SIG-M5 treated with dmso at 0.1 percent for 504 hours (cell line): ENCODE data around the gene ANKUB1.
"Not testable (repeated sequence)": the region's sequence is repeated elsewhere in the genome, so short reads cannot be mapped to it uniquely, and the experiment has no call there.

ENCODE experiments used
- DNase-seq: peaks from one replicate; lab custom pipeline; 2025; ENCODE audit not compliant: unreplicated experiment; lab: John Stamatoyannopoulos, UW

The ANKUB1 gene, protein sequence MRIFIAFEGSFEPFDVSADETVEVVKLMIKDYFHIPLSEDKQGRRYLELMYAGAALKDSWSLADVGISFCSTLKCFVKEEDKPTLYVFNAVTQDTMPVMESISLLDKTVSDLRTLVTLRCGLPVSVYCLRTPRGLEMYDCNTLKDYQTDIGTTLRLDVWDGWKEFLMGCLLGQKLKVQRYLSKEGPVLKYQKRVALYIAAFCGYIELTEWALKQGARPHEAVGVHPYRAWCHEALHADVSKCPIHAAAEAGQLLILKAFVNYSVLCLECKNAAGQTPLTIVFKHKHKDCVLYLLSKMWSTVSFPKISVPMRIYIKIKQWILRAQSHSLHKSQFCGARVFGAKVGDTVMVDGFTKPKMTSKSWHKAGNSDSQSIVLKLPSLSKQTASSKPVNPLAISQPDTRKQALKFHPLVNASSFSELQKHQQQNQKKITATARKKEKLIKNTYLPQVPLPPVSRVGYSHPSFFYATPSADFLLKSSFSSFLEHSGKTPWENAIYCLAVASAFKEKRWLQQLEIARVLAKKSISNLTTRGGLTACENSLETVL

GRCh38 chr3:149792452-149793270 lies at the start of gene ANKUB1:
TSS of gene ANKUB1 (minus strand) at chr3:149792554. CDS start at chr3:149792366, 188 bp downstream.
- DNase-seq: no peak

GRCh38 chr3:149839896-149840295 lies 47.5 kb upstream of the ANKUB1 start:
- DNase-seq: no peak

DNA sequence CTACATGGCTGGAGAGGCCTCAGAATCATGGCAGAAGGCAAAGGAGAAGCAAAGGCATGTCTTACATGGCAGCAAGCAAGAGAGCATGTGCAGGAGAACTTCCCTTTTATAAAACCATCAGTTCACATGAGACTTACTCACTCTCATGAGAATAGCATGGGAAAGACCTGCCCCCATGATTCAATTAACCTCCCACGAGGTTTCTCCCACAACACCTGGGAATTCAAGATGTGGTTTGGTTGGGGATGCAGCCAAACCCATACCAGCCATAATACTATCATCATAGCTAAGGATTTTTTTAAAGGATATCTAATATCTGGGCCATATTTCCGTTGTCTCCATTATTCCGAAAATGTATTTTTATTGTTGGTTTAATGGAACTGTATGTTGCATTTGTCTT lies 47.1 kb upstream of the ANKUB1 start:
- not testable (repeated sequence) for DNase-seq

DNA sequence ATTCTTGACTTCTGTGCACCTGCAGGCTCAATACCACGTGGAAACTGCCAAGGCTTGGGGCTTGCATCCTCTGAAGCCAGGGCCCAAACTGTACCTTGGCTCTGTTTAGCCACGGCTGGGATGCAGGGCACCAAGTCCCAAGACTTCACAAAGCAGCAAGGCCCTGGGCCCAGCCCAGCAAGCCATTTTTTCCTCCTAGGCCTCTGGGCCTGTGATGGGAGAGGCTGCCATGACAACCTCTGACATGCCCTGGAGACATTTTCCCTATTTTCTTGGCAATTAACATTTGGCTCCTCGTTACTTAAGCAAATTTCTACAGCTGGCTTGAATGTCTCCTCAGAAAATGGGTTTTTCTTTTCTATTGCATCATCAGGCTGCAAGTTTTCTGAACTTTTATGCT lies 46.1 kb upstream of the ANKUB1 start:
- DNase-seq: not testable (repeated sequence)

DNA sequence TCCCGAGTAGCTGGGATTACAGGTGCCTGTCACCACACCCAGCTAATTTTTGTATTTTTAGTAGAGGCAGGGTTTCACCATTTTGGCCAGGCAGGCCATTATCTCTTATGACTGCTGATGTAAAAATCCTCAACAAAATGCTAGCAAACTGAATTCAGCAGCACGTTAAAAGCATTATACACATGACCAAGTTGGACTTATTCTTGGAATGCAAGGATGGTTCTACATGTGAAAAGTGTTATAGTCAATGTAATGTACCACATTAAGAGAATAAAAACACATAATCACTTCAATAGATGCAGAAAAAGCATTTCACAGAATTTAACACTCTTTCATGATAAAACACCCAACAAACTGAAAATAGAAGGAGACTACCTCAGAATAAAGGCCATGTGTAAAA lies 40.9 kb upstream of the ANKUB1 start:
- DNase-seq: no peak

DNA sequence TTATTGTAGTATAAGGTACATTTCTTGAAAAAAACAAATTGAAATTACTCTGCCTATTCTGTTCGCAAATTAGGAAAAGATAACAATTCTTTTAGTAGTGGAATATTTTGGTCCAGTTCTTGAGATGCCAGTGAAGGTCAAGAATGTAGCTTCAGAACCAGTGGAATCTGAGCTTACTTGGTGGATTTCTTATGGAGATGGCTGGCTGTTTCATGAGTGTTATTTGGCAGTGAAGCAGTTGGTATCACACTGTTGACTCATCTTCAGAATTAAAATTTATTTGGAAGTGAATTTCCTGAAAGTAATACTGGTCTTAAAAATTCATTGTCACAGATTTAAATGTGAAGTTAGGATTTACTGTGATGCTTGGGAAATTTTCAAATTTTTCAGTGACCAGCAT lies 39.7 kb upstream of the ANKUB1 start:
- DNase-seq: no peak

GRCh38 chr3:149831321-149831720 lies 39.0 kb upstream of the ANKUB1 start:
- no peak for DNase-seq

DNA sequence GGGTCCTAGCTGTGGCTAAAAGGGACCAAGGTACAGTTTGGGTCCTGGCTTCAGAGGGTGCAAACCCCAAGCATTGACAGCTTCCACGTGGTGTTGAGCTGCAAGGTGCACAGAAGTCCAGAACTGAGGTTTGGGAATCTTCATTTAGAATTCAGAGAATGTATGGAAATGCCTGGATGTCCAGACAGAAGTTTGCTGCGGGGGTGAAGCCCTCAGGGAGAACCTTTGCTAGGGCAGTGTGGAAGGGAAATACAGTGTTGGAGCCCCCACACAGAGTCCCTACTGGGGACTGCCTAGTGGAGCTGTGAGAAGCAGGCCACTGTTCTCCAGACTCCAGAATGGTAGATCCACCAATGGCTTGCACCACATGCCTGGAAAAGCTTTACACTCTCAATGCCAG lies 38.5 kb upstream of the ANKUB1 start:
- DNase-seq: no peak

DNA sequence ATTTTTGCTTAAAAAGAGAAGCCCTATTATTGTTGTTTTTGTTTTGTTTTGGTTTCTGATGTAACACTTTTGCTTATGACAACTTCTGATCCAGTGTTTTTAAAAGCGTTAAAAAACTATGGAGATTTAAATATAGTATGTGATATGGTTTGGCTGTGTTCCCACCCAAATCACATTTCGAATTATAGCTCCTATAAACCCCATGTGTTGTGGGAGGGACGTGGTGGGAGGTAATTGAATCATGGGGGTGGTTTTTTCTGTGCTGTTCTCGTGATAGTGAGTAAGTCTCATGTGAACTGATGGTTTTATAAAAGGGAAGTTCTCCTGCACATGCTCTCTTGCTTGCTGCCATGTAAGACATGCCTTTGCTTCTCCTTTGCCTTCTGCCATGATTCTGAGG lies 37.3 kb upstream of the ANKUB1 start:
- not testable (repeated sequence) for DNase-seq

- no peak for DNase-seq
Measured at GRCh38 chr3:149828390-149828789, 36.0 kb upstream of the ANKUB1 start.

- DNase-seq: no peak
Measured at GRCh38 chr3:149826636-149827035, 34.3 kb upstream of the ANKUB1 start.

DNA sequence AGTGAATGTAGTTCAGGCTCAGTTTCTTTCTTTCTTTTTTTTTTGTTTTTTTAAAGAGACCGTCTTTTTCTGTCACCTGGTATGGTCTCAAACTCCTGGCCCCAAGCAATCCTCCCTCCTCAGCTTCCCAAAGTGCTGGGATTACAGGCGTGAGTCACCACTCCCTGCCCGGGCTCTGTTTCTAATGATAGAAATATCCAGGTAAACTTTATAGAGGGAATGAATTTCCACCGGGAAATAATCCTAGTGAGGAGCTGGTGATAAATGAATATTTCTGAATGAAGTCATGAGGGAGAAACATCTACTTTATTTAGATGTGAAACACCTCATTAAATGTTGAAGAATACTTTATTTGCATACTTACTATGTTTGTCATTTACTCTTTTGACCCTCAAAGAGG lies 27.8 kb upstream of the ANKUB1 start:
- no peak for DNase-seq

GRCh38 chr3:149819432-149819831 lies 27.1 kb upstream of the ANKUB1 start:
- DNase-seq: no peak

DNA sequence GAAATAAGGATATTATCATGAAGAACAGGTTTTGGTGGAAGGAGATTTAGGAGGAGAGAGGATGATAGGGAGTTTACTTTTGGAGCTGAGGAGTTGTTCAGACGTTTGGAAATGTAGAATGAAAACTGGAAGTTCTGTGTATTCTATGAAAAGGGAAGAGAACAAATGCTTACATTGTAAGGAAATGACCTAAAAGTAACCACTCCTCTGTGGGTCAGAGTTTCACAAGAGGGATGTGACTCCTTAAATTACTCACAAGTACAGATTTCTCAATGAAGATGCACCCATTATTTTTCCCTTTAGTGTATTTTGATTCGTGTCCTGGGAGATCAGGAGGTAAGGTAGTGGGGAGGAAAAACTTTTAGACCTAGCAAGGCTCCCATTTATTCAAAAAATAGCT lies 24.6 kb upstream of the ANKUB1 start:
- peak; percentile 76 for DNase-seq

- no peak for DNase-seq
Measured at GRCh38 chr3:149816311-149816710, 24.0 kb upstream of the ANKUB1 start.

- DNase-seq: no peak
Measured at GRCh38 chr3:149815728-149816127, 23.4 kb upstream of the ANKUB1 start.

DNA sequence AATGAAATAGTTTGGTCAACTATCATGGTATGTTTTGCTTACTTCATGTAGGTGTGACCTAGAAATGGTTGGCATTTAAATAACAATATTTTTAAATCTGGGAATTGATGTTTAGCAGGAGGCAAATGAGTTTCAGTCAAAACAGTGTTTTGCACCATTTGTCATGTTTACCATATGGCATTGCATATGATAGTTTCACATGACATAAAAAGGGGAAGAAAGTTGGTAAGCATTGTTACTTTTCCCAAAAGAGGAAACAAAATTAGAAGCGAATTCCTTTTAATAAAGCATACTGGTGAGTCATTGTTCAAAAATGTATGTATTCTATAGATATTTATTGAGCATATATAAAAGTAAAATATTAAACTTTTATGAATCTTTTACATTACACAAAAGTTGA lies 23.0 kb upstream of the ANKUB1 start:
- DNase-seq: peak; percentile 69

GRCh38 chr3:149813367-149814281 lies 21.3 kb upstream of the ANKUB1 start:
- DNase-seq: peak; percentile 65

DNA sequence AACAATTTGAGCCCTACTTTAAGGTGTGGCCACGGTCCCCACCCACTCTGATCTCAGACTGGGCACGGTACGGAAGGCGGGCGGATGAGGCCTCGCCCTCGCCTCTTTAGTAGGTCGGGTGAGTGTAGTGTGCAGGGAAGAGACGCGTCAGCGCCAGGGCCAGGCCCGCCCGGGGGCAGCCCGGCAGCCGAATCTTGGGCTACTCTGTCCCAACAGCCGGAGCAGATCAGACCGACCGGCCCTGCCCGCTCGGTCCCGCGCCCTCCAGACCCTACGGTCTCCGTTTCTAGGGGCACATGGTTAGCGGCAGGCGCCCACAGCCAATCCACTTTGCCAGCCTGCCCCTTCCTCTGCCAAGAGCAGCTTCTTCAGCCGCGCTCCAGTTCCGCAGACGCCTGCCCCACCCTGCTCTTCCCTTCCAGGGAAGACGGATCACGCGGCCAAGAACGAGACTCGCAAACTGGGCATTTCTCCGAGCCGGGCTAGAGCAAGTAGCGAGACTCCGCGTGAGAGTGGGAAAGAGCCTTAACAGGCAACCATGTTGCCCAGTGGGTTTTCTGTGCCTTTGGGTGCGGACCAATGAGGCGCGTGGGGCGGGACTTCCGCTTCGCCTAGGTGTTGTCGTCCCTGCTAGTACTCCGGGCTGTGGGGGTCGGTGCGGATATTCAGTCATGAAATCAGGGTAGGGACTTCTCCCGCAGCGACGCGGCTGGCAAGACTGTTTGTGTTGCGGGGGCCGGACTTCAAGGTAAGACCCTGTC lies 20.4 kb upstream of the ANKUB1 start, which contains the start of gene RNF13:
RNF13 (plus strand) TSS at position 610 of the 761 bp plus-strand sequence. CDS start 32,812 bp downstream, outside the sequence.
- DNase-seq: peak; percentile 93

- no peak for DNase-seq
Measured at GRCh38 chr3:149812165-149812605, 19.8 kb upstream of the ANKUB1 start.
